Melanocyte of skin (primary cell): ENCODE results near the gene SH3TC1. TPM values are rescaled to one million over a fixed set of nuclear protein-coding genes. Genes with fewer than 3 reads are reported as not detected.

ENCODE experiments used
- total RNA-seq, 2 donors: library from RNA; depleted of rRNA; stranded (reverse); fragments of >200 nt; gene quantifications; 2 replicates each; pipeline ENCODE4 v1.2.3, GENCODE V29; 2012

Gene SH3TC1
- total RNA-seq, result 10 to 100 TPM; 26.2 to 47.3 TPM

DNA sequence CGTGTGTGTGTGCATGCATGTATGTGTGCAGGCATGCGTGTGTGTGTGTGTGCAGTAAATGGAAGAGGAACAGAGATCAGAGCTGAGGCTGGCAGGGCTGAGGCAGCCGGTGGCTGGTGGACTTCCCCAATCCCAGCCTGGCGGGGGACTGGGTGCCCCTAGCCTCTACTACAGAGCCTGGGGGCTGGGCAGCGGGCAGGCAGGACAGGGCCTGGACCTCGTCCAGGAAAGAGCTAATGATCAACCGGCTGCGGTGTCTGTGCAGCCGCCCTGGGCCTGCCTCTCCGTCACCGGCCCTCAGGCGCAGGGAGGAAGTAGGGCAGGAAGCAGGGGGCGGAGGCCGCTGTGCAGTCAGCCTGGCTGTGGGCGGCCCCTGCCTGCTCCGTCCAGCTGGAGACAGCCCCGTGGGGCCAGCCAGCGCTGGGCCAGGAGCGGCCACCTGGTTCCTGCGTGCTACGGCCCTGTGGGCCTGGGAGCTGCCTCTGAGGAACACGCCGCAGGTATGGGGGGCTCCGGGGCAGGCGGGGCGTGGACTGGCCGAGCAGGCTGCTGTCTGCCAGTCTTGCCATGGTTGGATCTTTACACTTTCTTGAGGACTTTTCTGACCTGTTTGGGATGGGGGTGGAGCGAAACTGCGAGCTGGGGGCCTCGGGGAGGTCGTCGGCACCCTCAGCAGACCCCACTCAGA lies at the start of gene SH3TC1:
Gene SH3TC1 (plus strand): TSS at position 385 of the 688 bp plus-strand sequence. CDS start 5,905 bp downstream, outside the sequence.

DNA sequence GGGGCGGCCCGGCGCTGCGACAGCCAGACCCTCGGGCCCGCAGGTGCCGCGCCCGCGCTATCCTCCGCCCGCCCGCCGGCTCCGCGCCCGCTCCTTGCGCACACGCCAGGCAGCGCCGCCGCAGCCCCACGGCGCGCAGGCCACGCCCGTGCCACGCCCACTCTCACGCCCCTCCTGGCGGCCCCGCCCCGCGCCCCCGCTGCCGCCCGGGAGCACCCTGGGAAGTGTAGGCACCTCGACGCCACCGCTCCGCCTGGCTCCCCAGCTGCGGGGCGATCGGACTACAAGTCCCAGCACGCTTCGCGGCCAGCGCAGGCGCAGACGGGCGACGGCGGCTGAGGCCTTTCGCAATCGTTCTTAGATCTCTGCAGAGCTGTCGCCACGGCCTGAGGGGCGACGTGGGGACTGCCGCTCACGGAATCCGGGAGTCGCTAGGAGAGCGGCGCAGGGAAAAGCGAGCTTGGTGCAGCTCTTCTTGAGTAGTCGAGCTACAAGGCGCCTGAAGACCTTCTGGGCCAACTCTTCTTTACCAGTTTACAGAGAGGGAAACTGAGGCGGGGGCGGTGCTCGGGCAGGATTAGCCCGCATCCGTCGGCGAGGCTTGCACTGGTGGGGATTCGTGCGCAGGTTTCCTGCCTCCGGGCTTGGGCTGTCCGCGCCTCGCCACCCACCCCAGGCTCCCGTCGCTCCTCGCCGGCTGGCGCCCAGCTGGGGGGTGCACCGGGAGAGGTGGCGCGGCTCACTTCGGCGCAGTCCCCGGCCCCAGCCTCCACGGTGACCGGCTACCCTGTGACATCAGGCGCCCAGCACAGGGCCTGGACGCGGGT lies 40.2 kb upstream of the SH3TC1 start, which contains the start of gene ABLIM2:
Gene ABLIM2 (minus strand): TSS at position 104 of the 827 bp plus-strand sequence. CDS start 124 bp downstream, outside the sequence.

DNA sequence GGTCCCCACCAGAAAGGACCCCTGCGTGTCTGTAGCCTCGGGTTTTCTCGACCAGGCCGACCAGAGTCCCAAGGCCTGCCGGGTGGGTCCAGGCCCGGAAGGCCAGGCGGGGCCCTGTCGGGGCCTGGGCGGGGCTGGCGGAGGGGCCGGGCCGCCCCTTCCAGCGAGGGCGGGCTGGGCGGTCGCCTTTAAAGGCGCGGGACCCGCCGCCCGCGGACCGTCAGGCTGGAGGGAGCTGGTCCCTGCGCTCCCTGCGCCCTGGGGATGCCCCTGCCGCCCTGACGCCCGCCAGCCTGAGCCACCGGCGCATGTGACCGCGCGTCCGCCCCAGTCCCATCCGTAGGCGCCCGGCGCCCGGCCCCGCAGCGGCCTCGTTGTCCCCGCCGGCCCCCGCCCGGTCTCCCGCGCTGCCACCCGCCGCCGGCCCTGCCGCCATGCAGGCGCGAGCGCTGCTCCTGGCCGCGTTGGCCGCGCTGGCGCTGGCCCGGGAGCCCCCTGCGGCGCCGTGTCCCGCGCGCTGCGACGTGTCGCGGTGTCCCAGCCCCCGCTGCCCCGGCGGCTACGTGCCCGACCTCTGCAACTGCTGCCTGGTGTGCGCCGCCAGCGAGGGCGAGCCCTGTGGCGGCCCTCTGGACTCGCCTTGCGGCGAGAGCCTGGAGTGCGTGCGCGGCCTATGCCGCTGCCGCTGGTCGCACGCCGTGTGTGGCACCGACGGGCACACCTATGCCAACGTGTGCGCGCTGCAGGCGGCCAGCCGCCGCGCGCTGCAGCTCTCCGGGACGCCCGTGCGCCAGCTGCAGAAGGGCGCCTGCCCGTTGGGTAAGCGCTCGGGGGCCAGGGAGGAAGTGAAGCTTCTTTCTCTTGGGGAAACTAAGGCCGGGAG lies 70.7 kb downstream of the SH3TC1 start, which contains the start of gene HTRA3:
Gene HTRA3 (plus strand): TSS at position 220 of the 883 bp plus-strand sequence. CDS start 215 bp downstream, at position 435.

Other genes with a start within 250 kb of the SH3TC1 start
- 1 to 10 TPM in 1 of 2 donors, under 1 TPM in 1; 0.69 to 8.0 TPM for gene ABLIM2, start 40.5 kb upstream of the SH3TC1 start, total RNA-seq
- gene HTRA3, start 70.5 kb downstream of the SH3TC1 start, total RNA-seq, result under 1 TPM; 0.34 to 0.67 TPM
- gene ACOX3, start 241.4 kb downstream of the SH3TC1 start, total RNA-seq, result 10 to 100 TPM; 21.6 to 26.8 TPM
- 10 to 100 TPM; 17.6 to 22.0 TPM for gene TRMT44, start 241.5 kb downstream of the SH3TC1 start, total RNA-seq